GM12878 (cell line): ENCODE measurements around the gene RASAL3. TPM values are rescaled to one million over a fixed set of nuclear protein-coding genes. Genes with fewer than 3 reads are reported as not detected.
"Not testable (repeated sequence)": the region's sequence is repeated elsewhere in the genome, so short reads cannot be mapped to it uniquely, and the experiment has no call there.

ENCODE experiments used
- ATAC-seq: fragments of 200-7000 bp; cut with Tn5 transposase; 3 replicates; pipeline ENCODE4 v1.9.1; 2020; ENCODE audit warnings: mild to moderate bottlenecking, moderate library complexity
- BruUV-seq: library from RNA; stranded (reverse); fragments of 400-500 nt; replicated peaks from 2 replicates; lab custom pipeline; 2021; lab: Mats Ljungman, UMichigan
- CTCF ChIA-PET: fragments of 300-600 bp; sonication (Branson Sonifier 250); formaldehyde crosslinking; extraction: SDS; loops from one replicate; lab custom pipeline; 2021; ENCODE audit warnings: inconsistent platforms; lab: Yijun Ruan, JAX
- POLR2A ChIA-PET: fragments of 350-600 bp; formaldehyde crosslinking; extraction: SDS; loops from one replicate; lab custom pipeline; 2021; ENCODE audit warnings: inconsistent platforms; lab: Charles Lee
- RAD21 ChIA-PET: fragments of 300-600 bp; sonication (Branson Sonifier 250); formaldehyde crosslinking; loops from one replicate; lab custom pipeline; 2023; ENCODE audit warnings: antibody characterized with exemption; ENCODE audit not compliant: unreplicated experiment; lab: Charles Lee
- SMC1A ChIA-PET: fragments of 300-600 bp; sonication (Branson Sonifier 250); formaldehyde crosslinking; loops from one replicate; lab custom pipeline; 2023; ENCODE audit not compliant: unreplicated experiment, uncharacterized antibody; lab: Charles Lee
- DNase-seq: peaks from one replicate; pipeline ENCODE4 v3.0.0-alpha.2; 2011; ENCODE audit warnings: low read depth, low spot score
- FAIRE-seq: peaks from 3 replicates; lab custom pipeline; 2011; peaks lifted over from hg19 to GRCh38; lab: Jason Lieb, UNC
- H2AFZ ChIP-seq: 2 replicates; pipeline ENCODE4 v1.6.0; 2011; ENCODE audit warnings: low read depth, low read length, control low read depth; ENCODE audit not compliant: control insufficient read depth
- H3K27ac ChIP-seq: 2 replicates; pipeline ENCODE4 v1.5.1; 2011; ENCODE audit warnings: control low read depth; ENCODE audit not compliant: control insufficient read depth, insufficient read depth
- H3K27me3 ChIP-seq, 2 experiments: replicated peaks in 1 of 2; 2 replicates each; pipeline versions ENCODE4 v1.6.0 to v1.6.1; 2011; ENCODE audit warnings: low read length in 1 of 2; ENCODE audit not compliant: control insufficient read depth in 2 of 2, insufficient read depth in 2 of 2
- H3K36me3 ChIP-seq, 2 experiments: 2 replicates each; pipeline ENCODE4 v1.5.1; 2011; ENCODE audit warnings: low read length in 1 of 2; ENCODE audit not compliant: control insufficient read depth in 2 of 2, insufficient read depth in 2 of 2
- H3K4me1 ChIP-seq: 2 replicates; pipeline ENCODE4 v1.6.1; 2011; ENCODE audit warnings: mild to moderate bottlenecking, low read length, moderate library complexity, mixed read lengths; ENCODE audit not compliant: control insufficient read depth, insufficient read depth
- H3K4me2 ChIP-seq: 2 replicates; pipeline ENCODE4 v1.6.0; 2011; ENCODE audit warnings: control low read depth; ENCODE audit not compliant: control insufficient read depth, insufficient read depth
- H3K4me3 ChIP-seq: fragments of 200-600 bp; sonication (generic); 2 replicates; pipeline ENCODE4 v1.5.1; 2016
- H3K79me2 ChIP-seq: 2 replicates; pipeline ENCODE4 v1.6.0; 2011; ENCODE audit warnings: low read length; ENCODE audit not compliant: control insufficient read depth, insufficient read depth
- H3K9ac ChIP-seq: 2 replicates; pipeline ENCODE4 v1.8.0; 2011; ENCODE audit warnings: low read length, control low read depth, mixed read lengths; ENCODE audit not compliant: control insufficient read depth, insufficient read depth
- H3K9me3 ChIP-seq: replicated peaks from 3 replicates; pipeline ENCODE4 v1.5.1; 2011; ENCODE audit warnings: mild to moderate bottlenecking, low read length; ENCODE audit not compliant: control insufficient read depth, insufficient read depth
- H4K20me1 ChIP-seq: 2 replicates; pipeline ENCODE4 v1.6.0; 2011; ENCODE audit not compliant: control insufficient read depth, insufficient read depth
- BMI1 ChIP-seq: fragments of 450-650 bp; IDR thresholded peaks from 2 replicates; pipeline ENCODE4 v1.6.1; 2016; ENCODE audit warnings: mild to moderate bottlenecking, moderate library complexity, borderline replicate concordance
- CREB1 ChIP-seq: IDR thresholded peaks from 2 replicates; pipeline ENCODE4 v1.6.1; 2012; ENCODE audit warnings: low read depth, mild to moderate bottlenecking, inconsistent platforms
- E2F4 ChIP-seq: IDR thresholded peaks from 2 replicates; pipeline ENCODE4 v1.6.1; 2012; ENCODE audit warnings: low read depth, low read length, improper control_type of control experiment
- EED ChIP-seq: sonication (generic); IDR thresholded peaks from 2 replicates; pipeline ENCODE4 v1.6.1; 2016; ENCODE audit warnings: antibody characterized with exemption, low read depth
- IRF4 ChIP-seq: IDR thresholded peaks from 2 replicates; pipeline ENCODE4 v1.6.1; 2011; ENCODE audit warnings: low read depth, low read length
- JUNB ChIP-seq: IDR thresholded peaks from 2 replicates; pipeline ENCODE4 v1.6.1; 2016; ENCODE audit warnings: antibody characterized with exemption, mild to moderate bottlenecking
- PAX5 ChIP-seq: IDR thresholded peaks from 2 replicates; pipeline ENCODE4 v1.6.1; 2011; ENCODE audit warnings: low read depth, low read length, borderline replicate concordance
- SMARCA5 ChIP-seq: fragments of 450-650 bp; IDR thresholded peaks from 2 replicates; pipeline ENCODE4 v1.6.1; 2017; ENCODE audit warnings: mild to moderate bottlenecking
- USF2 ChIP-seq: IDR thresholded peaks from 2 replicates; pipeline ENCODE4 v1.6.1; 2011; ENCODE audit warnings: low read depth, low read length, improper control_type of control experiment, borderline replicate concordance
- YY1 ChIP-seq: IDR thresholded peaks from 2 replicates; pipeline ENCODE4 v1.6.1; 2011; ENCODE audit warnings: low read depth, mild to moderate bottlenecking, low read length
- ZBTB33 ChIP-seq: fragments of 450-650 bp; IDR thresholded peaks from 2 replicates; pipeline ENCODE4 v1.6.1; 2017; ENCODE audit warnings: mild to moderate bottlenecking
- WGBS: methylation state at CpG from one replicate; pipeline ENCODE4 v1.1.6; 2016; ENCODE audit warnings: low lambda C conversion rate; ENCODE audit not compliant: insufficient replicate concordance, insufficient coverage; ENCODE audit errors: missing lambda C conversion rate; 5-methylcytosine and 5-hydroxymethylcytosine counted together
- in situ Hi-C: fragments of 300-500 bp; cut with MboI; formaldehyde crosslinking; loops from 9 replicates; pipeline ENCODE4 v1.14.3; 2018; ENCODE audit warnings: mixed read lengths
- intact Hi-C: fragments of 100-400 bp; cut with micrococcal nuclease; formaldehyde crosslinking; loops from one replicate; pipeline ENCODE4 v1.14.2; 2022; ENCODE audit not compliant: unreplicated experiment
- polyA plus RNA-seq, 11 experiments: library from polyadenylated mRNA; depleted of rRNA in 4 of 11; unstranded in 6 of 11; stranded (reverse) in 5 of 11; fragments of >200 nt; fragmentation: Nextera tagmentation in 4 of 11; fragmentation: Illumina TruSeq in 1 of 11; extraction: Ambion mirVana in 4 of 11; extraction: Trizol in 1 of 11; gene quantifications; 1 replicate in 1 of 11; 2 replicates in 10 of 11; pipeline versions ENCODE4 v1.2.1 to v1.2.3, GENCODE V29; 2011 to 2016; ENCODE audit warnings: inconsistent platforms in 2 of 11, missing spikeins in 2 of 11, low read depth in 1 of 11
- total RNA-seq, 4 experiments: library from RNA; depleted of rRNA in 3 of 4; stranded (reverse); fragments of >200 nt in 3 of 4; fragmentation: Illumina TruSeq in 1 of 4; extraction: Trizol in 1 of 4; gene quantifications; 2 replicates each; pipeline versions ENCODE4 v1.2.1 to v1.2.3, GENCODE V29; 2013 to 2021

The RASAL3 gene
- total and polyA plus RNA-seq, 10 of the 15 experiments (the other 5 are each of a cell fraction or from before 2014, with no cell fraction given), result 1.7 to 81.3 (median 23.2) TPM

GRCh38 chr19:15412832-15413231 is 51.5 kb downstream of the RASAL3 start (continued):
- TF ChIP-seq USF2 (no peak), E2F4 (no peak), CREB1 (no peak), YY1 (no peak), ZBTB33 (no peak), BMI1 (no peak), IRF4 (no peak), EED (no peak), JUNB (no peak), PAX5 (no peak), SMARCA5 (no peak)

GRCh38 chr19:15411351-15411750 is 53.0 kb downstream of the RASAL3 start:
- intact Hi-C loops, result loop anchor here (10.0 kb wide), 1 partner anchor 53 kb away; the partner anchor contains the start of gene RASAL3
- in situ Hi-C loops, DNase-seq, H4K20me1 ChIP-seq, SMC1A ChIA-PET, FAIRE-seq, H2AFZ ChIP-seq, H3K9me3 ChIP-seq, H3K4me3 ChIP-seq, ATAC-seq, BruUV-seq, H3K9ac ChIP-seq, H3K27me3 ChIP-seq, H3K4me2 ChIP-seq, H3K4me1 ChIP-seq, H3K27ac ChIP-seq: not testable (repeated sequence)
- POLR2A ChIA-PET, result interaction anchor here (1.0 kb wide), 1 partner anchor 31 kb away, joined by 3 read pairs; no protein-coding TSS in a partner anchor
- Histone ChIP-seq H3K36me3 (peaks cover 4 to 19% of the 10 kb centered on the region in 2 experiments), H3K79me2 (peaks cover 48% of the 10 kb centered on the region)
- CTCF ChIA-PET, result interaction anchor here (1.1 kb wide), 1 partner anchor 141 kb away, joined by 3 read pairs; no protein-coding TSS in a partner anchor
- RAD21 ChIA-PET, result interaction anchor here (0.8 kb wide), 1 partner anchor 148 kb away, joined by 4 read pairs; no protein-coding TSS in a partner anchor
- WGBS, result 100% methylated on average over 2 of the region's 2 CpGs
